GM18867 (cell line): ENCODE measurements around the gene PCSK1.

Experiments
- ATAC-seq: cut with Tn5 transposase; IDR thresholded peaks from one replicate; pipeline ENCODE4 v1.9.1; 2021; ENCODE audit warnings: mild to moderate bottlenecking, moderate library complexity; ENCODE audit not compliant: unreplicated experiment

PCSK1 gene

DNA sequence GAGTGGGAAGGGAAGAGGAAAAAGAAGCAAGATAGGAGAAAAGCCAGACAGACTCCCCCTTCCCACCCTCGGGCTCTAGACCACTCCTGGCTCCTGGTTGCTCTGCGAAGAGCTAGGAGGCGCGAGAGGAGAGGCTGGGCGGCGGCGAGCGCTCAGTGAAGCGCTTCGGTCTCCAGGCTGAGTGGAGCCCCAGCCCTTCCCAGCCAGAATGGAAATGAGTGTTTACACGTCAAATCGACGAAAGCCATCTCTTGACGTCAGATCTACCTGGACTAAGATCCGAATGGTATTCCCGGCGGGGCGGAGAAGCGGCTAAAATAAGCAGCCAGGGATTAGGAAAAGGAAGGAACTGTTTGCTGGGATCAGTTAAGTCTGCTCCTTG is at the start of gene PCSK1:
Gene PCSK1 (minus strand): TSS at position 183 of the 382 bp plus-strand sequence. CDS start 206 bp downstream, outside the sequence.
- no peak for ATAC-seq

DNA sequence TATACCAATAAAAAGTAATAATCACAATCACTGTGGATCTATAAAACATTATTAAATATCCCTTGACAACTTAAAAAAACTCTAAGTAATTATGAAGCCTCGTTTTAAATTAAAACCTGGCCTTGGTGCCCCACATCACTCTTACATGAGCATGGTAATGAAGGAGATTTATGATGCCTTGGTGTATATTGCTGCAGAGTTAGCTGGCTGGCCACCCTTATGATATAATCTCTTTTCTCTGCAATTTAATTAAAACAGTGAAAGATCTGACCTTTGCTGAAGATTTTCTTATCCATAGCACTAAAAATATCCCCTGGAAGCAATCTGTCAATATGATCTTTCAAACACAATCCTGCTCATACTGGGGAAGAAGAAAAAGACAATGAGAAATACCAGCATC is 48.8 kb upstream of the PCSK1 start:
- ATAC-seq = no peak

DNA sequence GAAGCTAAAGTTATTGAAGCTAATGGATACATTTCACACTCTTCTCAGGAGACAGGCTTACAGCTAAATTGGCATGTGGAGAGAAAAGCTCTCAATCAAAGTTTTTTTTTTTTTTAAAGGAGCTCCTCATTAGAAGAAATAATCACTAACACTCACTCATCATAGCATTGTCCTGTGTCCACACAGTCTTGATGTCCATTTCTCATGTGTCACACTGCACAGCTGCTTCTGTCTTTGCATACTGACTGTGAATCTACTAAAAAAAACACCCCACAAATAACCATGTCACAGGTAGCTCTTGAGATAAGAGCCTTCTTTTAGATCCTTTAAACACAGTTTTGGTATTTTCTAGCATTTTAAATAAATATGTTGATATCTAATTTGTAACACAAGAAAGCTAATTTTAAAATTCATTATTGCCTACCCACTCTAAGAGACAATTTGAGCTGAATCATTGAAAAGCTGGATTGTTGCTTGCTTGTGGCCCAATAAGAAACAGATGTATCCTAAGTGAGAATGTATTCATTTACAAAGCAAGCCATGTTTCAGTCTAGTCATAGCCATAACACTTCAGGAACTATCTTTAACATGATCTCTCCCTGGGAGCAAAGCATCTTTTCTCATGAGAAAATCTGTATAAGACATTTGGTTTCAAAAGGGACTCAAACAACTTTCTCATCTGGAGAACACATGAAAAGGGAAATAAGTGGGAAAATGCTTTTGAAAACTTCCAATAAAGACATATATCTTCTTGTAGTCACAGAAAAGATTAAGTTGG is 48.1 kb upstream of the PCSK1 start:
- ATAC-seq = no peak

DNA sequence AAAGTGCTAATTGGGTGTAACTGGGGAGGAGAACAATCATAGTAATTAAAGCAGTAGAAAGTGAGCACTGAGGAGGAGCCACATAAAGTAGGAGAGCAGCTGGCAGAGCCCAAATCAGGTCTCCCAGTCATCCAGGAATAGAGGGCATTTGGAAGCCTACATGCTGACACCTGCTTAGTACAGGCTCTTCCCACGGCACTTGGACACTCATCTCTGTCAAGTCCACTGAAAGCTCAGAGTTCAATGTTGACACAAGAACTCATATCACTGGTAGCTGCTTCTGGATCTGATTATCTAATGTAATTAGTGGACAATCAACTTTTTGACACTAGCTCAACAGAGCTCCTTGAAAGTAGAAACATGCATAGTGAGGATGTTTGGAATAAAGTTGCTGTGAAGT is 45.9 kb upstream of the PCSK1 start:
- ATAC-seq = no peak

DNA sequence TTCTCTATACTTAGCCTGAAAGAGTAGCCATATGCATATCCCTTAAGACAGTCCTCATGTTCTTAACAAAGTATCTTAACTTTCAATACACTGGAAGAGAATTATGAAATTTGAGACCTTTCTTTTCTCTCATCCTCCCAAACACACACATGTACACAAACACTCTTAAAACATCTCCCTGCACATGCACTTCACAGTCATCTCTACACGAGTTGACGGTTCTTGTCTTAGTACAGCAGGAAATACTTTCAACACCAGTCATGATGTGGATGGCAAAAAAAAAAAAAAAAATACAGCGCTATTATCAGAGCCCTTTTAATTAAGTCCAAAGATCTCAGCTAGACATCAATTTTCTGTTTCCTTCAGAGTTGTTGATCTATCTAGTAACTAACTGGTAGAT is 43.6 kb upstream of the PCSK1 start:
- ATAC-seq = no peak

DNA sequence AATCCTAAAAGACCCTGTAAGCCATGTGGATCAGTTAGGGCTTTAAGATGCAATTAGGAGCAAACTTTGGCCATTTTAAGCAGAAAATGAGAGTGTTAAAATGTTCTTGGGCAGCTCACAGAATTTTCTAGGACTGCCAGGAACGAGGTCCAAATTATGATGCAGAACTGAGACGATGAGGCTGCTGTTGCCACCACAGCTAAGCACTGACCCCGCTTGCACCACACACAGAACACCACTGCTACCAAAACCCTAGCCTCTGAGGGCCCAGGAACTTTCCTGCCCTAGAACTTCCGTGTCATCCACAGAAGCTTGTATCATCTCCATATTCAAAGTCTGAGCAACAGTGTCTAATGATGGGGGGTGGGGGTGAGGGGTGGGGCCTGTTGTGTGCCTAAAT is 41.0 kb upstream of the PCSK1 start:
- no peak for ATAC-seq

DNA sequence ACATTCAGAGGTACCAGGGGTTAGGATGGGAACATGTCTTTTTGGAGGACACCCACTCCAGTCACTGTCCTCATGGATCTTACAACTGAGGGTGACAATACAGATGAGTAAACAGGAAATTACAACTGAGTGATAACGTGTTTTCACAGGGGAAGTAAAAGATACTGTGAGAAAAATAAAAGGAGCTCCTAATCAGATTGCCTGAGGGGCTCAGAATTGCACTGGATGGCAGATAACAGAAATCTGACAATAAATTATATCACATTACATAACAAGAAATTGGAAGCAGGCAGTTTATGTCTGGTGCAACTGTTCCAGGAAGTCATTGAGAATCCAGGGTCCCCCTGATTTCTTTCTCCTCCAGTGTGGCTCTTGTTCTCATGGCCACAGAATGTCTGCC is 40.1 kb upstream of the PCSK1 start:
- no peak for ATAC-seq

DNA sequence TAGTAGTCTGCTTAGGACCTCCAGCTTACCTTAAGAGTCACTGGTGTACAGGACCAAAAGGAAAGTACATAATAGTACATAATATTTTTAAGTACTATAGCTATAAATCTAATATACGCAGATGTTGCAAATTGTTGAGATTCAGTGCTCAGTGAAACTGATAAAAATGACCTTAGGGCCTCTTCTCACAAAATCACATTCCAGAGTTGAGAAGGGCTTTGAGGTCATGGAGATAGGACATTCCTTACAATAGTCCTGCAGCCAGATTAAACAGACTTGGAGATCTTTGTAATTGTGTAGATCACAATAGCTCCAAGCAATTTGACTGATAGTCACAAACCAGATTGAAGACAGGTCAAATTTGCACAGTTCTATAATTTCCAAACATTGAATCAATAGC is 37.7 kb upstream of the PCSK1 start:
- ATAC-seq = no peak

DNA sequence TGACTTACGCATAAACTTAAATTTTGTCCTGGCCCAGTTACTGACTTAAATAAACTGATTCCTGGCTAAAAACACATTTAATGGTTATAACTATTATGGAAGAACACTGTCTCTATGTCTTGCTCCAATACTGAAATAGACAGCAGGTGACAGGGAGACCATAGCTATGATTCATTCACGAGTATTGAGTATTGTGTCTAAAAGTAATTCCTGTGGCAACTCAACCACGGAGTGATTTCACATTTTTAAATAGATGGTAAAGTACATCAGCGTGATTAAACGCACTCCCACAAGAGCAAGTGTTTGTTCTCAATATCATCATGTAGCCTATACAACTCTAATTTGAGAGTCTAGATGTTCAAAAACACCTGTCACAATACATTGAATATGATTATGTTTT is 35.9 kb upstream of the PCSK1 start:
- ATAC-seq = no peak

DNA sequence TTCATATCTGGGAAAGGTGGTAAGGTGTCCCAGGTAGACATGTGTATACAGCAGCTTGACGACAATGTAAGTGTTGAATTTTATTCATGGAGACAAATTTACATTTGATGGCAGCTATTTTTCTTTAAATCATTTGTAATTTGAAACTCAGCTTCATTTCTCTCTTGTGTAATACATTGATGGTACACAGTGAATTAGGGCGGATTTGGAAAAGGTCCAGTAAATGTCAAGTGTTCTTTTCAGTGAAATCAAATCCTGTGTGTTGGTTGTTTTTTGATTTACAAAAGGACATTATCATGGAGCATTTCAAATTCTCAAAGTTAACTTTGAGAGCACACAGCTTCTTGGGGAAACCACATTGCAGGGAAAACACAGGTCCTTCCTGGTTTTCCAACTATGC is 30.0 kb upstream of the PCSK1 start:
- ATAC-seq = no peak

DNA sequence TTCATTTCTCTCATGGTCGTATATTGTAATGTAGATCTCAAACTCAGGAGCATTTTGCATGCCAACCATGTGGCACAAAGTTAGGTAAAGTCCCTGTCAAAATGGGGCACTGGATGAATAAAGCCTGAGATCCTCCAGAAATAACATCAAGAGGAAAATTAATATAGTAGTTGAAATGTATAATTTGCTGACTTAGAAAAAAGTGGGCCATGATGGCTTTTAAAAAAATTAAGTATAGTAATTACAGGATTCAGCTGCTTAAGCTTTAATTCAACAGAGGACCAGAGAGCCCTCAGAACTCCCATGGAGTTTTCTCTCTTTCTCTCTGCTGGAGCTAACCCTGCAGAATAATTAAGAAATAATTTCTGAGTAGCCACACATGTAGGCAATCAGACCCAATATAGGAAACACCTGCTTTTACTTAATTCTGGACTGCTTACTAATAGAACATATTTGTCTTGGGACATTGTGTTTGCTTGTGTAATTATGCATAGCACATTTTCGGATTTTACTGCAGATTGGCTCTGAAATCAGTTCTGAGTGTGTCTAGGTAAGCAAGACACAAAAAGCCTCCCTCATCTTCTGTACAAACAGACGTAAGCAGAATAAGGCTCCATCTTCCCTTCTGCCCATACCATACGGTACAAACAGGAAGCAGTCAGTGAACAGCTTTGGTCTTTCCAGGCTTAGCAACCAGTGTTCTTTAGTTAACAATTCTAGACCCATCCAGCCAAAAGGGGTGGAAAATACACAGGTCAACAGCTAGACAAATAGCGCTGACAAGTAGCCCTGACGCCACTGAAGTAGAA is 26.5 kb upstream of the PCSK1 start:
- ATAC-seq = no peak

DNA sequence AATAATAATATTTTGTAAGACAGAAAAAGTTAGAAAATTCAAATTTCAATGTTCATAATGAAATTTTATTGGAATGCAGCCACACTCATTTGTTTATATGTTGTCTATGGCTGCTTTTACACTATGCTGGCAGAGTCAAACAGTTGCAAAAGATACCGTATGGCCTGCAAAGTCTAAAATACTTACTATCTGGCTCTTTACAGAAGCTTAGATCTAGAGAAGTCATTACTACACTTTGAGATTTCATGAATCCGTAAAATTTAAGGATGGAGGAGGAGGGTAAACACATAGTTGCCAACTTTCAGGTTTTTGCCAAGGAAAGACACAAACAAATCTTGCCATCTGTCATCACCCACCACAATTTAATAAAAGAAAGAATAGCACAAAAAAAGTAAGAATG is 25.1 kb upstream of the PCSK1 start:
- no peak for ATAC-seq

DNA sequence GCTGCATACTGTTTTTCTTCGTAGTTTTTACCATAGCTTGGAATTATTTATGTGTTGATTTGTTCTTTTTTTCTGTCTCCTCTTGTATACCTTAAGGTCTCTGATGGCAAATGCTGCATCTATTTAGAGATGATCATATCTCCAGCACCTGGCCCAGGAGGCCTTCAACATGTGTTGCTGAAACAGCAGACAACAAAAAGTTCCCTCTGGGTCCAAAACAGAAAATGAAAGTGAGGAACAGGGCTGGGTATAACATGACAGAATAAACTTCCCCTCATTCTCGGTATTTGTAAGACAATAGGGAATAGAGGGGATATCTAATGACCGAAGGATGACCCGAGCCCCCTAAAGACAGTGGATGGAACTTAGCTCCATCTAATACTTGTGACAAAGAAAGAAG is 22.7 kb upstream of the PCSK1 start:
- ATAC-seq = no peak

DNA sequence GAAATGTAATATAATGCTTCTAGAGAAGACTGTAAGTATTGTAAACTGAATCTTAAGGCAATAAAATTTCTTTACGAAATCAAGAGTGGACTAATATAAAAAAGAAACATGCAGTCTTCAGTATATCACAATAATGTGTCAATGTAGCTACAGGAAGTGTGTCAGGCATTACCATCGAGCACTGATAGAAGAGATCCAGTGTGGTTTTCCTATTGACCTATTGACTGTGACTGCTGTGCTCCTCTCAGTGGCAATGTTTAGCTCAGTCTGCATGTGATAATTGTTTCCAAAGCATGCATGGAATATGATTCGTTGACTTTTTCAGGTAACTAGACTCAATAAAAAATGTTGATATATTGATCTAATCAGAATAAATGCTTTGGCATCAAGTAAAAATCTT is 20.3 kb upstream of the PCSK1 start:
- ATAC-seq = no peak

DNA sequence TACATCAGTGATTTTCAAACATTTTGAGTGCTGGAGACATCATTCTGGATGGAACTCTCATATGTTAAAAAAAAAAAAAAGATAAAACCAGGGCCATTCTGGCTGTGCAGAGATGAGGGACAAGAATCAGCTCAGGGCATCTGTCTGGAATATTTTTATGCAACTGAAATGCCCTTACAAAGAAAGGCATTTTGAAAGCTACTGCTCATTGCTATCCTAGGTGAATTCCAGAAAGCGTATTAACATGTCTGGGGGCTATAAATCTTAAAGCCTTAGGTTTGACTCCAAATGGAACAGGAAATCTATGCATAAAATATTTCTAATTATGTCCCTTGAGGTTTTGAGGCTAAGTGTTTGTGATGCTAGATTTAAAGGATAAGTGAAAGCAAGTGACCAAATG is 14.9 kb upstream of the PCSK1 start:
- no peak for ATAC-seq

DNA sequence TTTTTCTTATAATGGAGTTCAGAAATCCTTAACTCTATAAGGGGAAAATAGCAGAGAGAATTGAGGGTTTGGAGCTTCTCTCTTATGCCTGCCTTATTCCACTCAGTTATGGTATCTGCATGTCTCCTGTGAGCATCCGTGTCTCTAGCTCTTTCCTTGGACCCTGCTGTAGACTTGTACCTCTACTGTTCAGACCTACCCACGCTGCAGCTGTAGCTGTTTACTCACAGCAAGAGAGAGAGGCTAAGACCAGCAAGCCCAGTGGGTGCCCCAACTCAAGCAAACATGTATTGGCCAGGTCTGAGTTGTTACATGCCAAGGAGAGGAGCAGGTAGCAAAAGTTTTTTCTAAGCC is 7.1 kb upstream of the PCSK1 start:
- ATAC-seq = peak; percentile 28

DNA sequence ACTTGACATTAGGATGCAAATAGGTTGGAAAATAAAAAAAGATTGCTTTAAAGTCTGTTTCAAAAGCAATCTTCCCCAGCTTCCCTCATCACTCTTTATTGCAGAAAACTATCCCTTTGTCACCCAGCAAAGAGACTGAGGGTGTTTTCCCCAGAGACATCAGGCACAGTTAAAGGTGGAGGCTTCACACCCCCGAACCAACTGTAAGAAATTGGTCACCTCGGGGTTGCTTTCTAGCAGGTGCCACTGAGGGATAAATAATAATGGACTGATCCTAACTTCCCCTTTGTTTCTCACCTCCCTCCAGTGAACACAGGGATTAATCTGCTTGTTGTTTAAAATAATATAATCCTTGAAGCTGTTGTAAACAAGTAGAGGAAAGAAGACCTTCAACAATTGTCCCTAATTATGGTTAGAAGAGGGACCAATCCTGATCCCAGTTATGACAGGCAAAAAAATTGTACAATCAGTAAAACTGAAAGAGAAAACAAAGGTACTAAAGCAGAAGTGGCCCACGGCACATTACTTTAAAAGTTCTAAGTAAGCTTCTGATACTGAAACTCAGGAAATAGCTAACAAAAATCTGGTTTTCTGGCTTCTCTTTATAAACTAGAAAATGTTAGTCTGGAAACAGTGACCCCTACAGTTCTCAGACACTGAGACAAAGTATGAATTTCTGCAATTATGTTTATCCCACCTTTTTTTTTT is 6.6 kb upstream of the PCSK1 start:
- peak; percentile 93 for ATAC-seq

DNA sequence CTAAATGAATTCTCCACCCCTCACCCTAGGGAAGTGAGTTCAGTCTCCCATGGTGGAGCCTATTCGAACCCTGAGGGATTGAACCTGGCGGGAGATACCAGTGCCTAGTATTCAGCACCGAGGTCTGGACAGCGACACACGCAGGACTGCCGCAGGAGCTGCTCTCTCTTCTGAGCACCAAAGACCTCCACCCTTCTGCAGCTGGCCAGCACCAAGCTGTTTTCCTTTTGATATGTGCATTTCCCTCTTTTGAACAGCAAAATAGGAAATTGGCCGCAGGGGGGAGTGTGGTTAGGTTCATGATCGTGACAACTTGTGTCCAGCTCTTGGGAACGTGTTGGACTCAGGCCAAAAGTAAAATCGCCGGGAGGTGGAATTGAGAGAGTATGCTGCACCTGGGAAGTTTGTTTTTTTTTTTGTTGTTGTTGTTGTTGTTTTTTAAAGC is 1.2 kb upstream of the PCSK1 start:
- peak; percentile 92 for ATAC-seq

DNA sequence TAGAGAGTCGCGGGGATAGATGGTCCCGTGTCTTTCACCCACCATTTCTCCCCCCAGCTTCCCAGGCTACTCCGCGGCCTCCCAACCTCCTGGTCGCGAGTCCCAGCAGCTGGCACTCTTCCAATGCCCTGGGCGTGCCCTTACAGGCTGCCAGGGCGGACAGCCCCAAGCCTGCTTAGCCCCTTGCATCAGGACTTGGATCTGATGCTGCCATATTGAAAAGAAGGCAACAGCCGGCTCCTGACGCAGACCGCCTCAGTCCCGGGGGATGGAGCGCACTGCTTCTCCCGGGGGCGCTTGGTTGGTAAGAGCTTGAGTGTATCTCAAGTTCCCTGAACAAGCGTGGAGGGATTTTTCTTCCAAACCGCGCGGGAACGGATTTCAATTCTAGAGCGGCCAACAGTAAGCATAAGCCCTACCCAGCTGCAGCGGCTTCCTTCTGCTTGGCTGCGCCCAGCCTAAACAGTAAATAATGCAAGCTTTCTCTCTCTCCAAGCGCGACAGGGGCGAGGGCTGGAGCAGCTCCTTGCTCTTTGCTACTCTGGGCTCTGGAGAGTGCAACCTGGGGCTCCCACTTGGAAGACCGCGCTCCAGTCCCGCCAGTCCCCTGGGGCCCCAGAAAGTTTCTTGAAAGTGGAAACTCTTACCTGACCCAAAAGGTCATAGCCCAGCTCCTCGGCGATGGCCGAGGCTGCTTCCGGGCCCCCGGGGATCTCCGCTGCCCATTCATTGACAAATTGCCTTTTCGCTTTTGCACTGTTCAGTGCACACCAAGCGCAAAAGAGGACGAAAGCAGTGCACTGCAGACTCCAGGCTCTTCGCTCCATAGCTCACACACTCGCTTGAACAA is 607 bp downstream of the PCSK1 start:
- no peak for ATAC-seq

DNA sequence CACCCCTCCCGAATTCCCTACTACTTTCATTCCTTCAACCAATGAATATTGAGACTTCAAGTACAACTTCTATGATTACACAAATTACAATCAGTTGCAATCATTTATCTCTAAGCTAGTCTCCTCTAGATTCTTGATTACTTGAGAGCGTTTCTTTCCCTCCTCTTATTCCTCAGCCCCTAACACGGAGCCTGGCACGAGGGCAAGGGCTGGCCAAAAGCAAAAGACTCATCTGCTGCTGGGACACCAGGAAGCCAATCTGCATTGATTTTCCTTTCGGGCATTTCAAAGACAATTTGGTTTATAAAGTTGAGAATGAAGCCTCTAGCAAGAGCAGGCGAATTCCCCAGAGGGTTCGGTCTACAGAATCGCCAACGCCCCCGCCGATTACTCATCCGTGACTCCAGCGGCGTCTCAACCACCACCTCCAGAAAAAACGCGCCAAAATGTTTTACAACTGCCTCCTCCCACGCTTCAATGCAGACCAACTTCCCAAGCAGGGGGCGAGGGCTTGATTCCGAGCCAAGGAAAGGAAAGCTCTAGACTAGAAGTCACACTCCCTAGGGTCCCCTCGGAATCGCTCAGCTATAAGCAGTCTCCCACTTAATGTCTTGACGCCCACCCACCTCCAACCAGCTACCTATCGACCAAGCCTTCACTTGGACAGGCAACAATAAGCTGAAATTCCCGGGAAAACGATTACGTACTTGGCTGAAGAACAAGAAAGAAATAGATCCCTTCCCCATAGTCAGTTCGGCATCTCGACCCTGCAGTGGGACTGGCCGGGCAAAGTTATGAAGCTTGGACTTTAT is 1.5 kb downstream of the PCSK1 start:
- ATAC-seq = no peak
